ENCODE measurements around the gene STK35.

Gene STK35

GRCh38 chr20:2172305-2173175 lies 70.9 kb downstream of the STK35 start:
- no peak for TF ChIP-seq TCF12 (IDR thresholded peaks at IDR 0.05; ENCODE audit: low read depth)
- peak; percentile 89 for TF ChIP-seq RAD21 (IDR thresholded peaks at IDR 0.05; ENCODE audit: low read depth)

- TF ChIP-seq RAD21 (IDR thresholded peaks at IDR 0.05; ENCODE audit: low read depth) (no peak), USF1 (IDR thresholded peaks at IDR 0.05) (no peak), TCF12 (IDR thresholded peaks at IDR 0.05; ENCODE audit: low read depth) (no peak), FOXM1 (IDR thresholded peaks at IDR 0.05; ENCODE audit: borderline replicate concordance, low read depth) (no peak), EP300 (IDR thresholded peaks at IDR 0.05; ENCODE audit: borderline replicate concordance) (no peak)
These were observed 71.6 kb downstream of the STK35 start for GRCh38 chr20:2173186-2173585.

- no peak for TF ChIP-seq TEAD4 (IDR thresholded peaks at IDR 0.05)
- TF ChIP-seq REST (IDR thresholded peaks at IDR 0.05; ENCODE audit: low read depth): no peak
- no peak for TF ChIP-seq TCF12 (IDR thresholded peaks at IDR 0.05; ENCODE audit: low read depth)
- TF ChIP-seq ZBTB7A (IDR thresholded peaks at IDR 0.05; ENCODE audit: low read depth): no peak
- TF ChIP-seq FOXM1 (IDR thresholded peaks at IDR 0.05; ENCODE audit: borderline replicate concordance, low read depth): no peak
- no peak for TF ChIP-seq TAF1 (IDR thresholded peaks at IDR 0.05; ENCODE audit: low read depth)
These were observed 72.4 kb downstream of the STK35 start for GRCh38 chr20:2174067-2174466.

GRCh38 chr20:2176946-2177345 lies 75.3 kb downstream of the STK35 start:
- TF ChIP-seq TEAD4 (IDR thresholded peaks at IDR 0.05) (no peak), CREB1 (IDR thresholded peaks at IDR 0.05; ENCODE audit: low read depth) (no peak), TAF1 (IDR thresholded peaks at IDR 0.05; ENCODE audit: low read depth) (no peak), EGR1 (IDR thresholded peaks at IDR 0.05) (no peak), EP300 (IDR thresholded peaks at IDR 0.05; ENCODE audit: borderline replicate concordance) (no peak), NFIC (IDR thresholded peaks at IDR 0.05) (no peak), REST (IDR thresholded peaks at IDR 0.05; ENCODE audit: low read depth) (no peak), RAD21 (IDR thresholded peaks at IDR 0.05; ENCODE audit: low read depth) (no peak), TCF12 (IDR thresholded peaks at IDR 0.05; ENCODE audit: low read depth) (no peak), ZBTB7A (IDR thresholded peaks at IDR 0.05; ENCODE audit: low read depth) (no peak), USF1 (IDR thresholded peaks at IDR 0.05) (no peak)

- no peak for TF ChIP-seq CREB1 (IDR thresholded peaks at IDR 0.05; ENCODE audit: low read depth)
- no peak for TF ChIP-seq REST (IDR thresholded peaks at IDR 0.05; ENCODE audit: low read depth)
- TF ChIP-seq MAX (IDR thresholded peaks at IDR 0.05): no peak
- no peak for TF ChIP-seq NFIC (IDR thresholded peaks at IDR 0.05)
- no peak for TF ChIP-seq RAD21 (IDR thresholded peaks at IDR 0.05; ENCODE audit: low read depth)
- no peak for TF ChIP-seq EP300 (IDR thresholded peaks at IDR 0.05; ENCODE audit: borderline replicate concordance)
- no peak for TF ChIP-seq EGR1 (IDR thresholded peaks at IDR 0.05)
- no peak for TF ChIP-seq USF1 (IDR thresholded peaks at IDR 0.05)
- TF ChIP-seq TEAD4 (IDR thresholded peaks at IDR 0.05): no peak
- TF ChIP-seq TCF12 (IDR thresholded peaks at IDR 0.05; ENCODE audit: low read depth): no peak
- TF ChIP-seq ZBTB7A (IDR thresholded peaks at IDR 0.05; ENCODE audit: low read depth): no peak
- TF ChIP-seq CEBPB (IDR thresholded peaks at IDR 0.05): no peak
- no peak for TF ChIP-seq TAF1 (IDR thresholded peaks at IDR 0.05; ENCODE audit: low read depth)
- no peak for TF ChIP-seq YY1 (IDR thresholded peaks at IDR 0.05; ENCODE audit: low read depth)
- TF ChIP-seq FOXM1 (IDR thresholded peaks at IDR 0.05; ENCODE audit: borderline replicate concordance, low read depth): no peak
These were observed 76.9 kb downstream of the STK35 start for GRCh38 chr20:2178318-2179232.

Measured in Ishikawa (cell line).